Panc1 (cell line): ENCODE results near the gene MOK. TPM values are rescaled to one million over a fixed set of nuclear protein-coding genes. Genes with fewer than 3 reads are reported as not detected.
"Not testable (repeated sequence)": the region's sequence is repeated elsewhere in the genome, so short reads cannot be mapped to it uniquely, and the experiment has no call there.

ENCODE experiments used
- ATAC-seq: fragments of 200-7000 bp; cut with Tn5 transposase; 2 replicates; pipeline ENCODE4 v1.9.1; 2020; ENCODE audit warnings: mild to moderate bottlenecking, moderate library complexity
- BruUV-seq: library from RNA; stranded (reverse); fragments of 400-500 nt; replicated peaks from 2 replicates; lab custom pipeline; 2021; lab: Mats Ljungman, UMichigan
- CTCF ChIA-PET: fragments of 300-600 bp; sonication (Branson Sonifier 250); formaldehyde crosslinking; loops from one replicate; lab custom pipeline; 2022; ENCODE audit warnings: antibody characterized with exemption; lab: Charles Lee
- POLR2A ChIA-PET: fragments of 300-600 bp; sonication (Branson Sonifier 250); formaldehyde crosslinking; loops from one replicate; lab custom pipeline; 2022; ENCODE audit warnings: antibody characterized with exemption; lab: Charles Lee
- DNase-seq: peaks from one replicate; pipeline ENCODE4 v3.0.0-alpha.2; 2010; ENCODE audit warnings: low read depth, low spot score
- H3K27ac ChIP-seq: 2 replicates; pipeline ENCODE4 v1.5.1; 2011; ENCODE audit warnings: mild to moderate bottlenecking, low read length, inconsistent platforms
- H3K27me3 ChIP-seq: fragments of 200-500 bp; sonication (Bioruptor generic); 2 replicates; pipeline ENCODE4 v1.6.0; 2014; ENCODE audit warnings: low read length, inconsistent platforms; ENCODE audit not compliant: control insufficient read depth, insufficient read depth
- H3K36me3 ChIP-seq: fragments of 200-500 bp; sonication (Bioruptor generic); 2 replicates; pipeline ENCODE4 v1.5.1; 2014; ENCODE audit warnings: inconsistent platforms, mild to moderate bottlenecking, low read length, moderate library complexity; ENCODE audit not compliant: control insufficient read depth, insufficient read depth
- H3K4me1 ChIP-seq: 2 replicates; pipeline ENCODE4 v1.5.1; 2011; ENCODE audit warnings: inconsistent platforms, mild to moderate bottlenecking, low read length, moderate library complexity; ENCODE audit not compliant: control insufficient read depth, insufficient read depth
- H3K4me3 ChIP-seq, 2 experiments: 2 replicates each; pipeline ENCODE4 v1.5.1; 2011 to 2012; ENCODE audit warnings: low read depth in 2 of 2, low read length in 2 of 2, mild to moderate bottlenecking in 2 of 2, inconsistent platforms in 1 of 2, moderate library complexity in 1 of 2
- H3K9me3 ChIP-seq: fragments of 200-500 bp; sonication (Bioruptor generic); 2 replicates; pipeline ENCODE4 v1.5.1; 2014; ENCODE audit warnings: low read depth, mild to moderate bottlenecking, inconsistent platforms, low read length, moderate library complexity; ENCODE audit not compliant: control insufficient read depth, insufficient read depth
- POLR2AphosphoS5 ChIP-seq: IDR thresholded peaks from 2 replicates; pipeline ENCODE4 v1.6.1; 2012; ENCODE audit warnings: mild to moderate bottlenecking, low read depth, low read length, moderate library complexity
- SIN3A ChIP-seq: IDR thresholded peaks from 2 replicates; pipeline ENCODE4 v1.6.1; 2012; ENCODE audit warnings: low read depth, mild to moderate bottlenecking, low read length, moderate library complexity, borderline replicate concordance; ENCODE audit not compliant: insufficient read depth
- TCF7L2 ChIP-seq: IDR thresholded peaks from 2 replicates; pipeline ENCODE4 v1.6.1; 2011; ENCODE audit warnings: mild to moderate bottlenecking, low read depth, low read length, inconsistent platforms
- in situ Hi-C: cut with HindIII; loops from 2 replicates; pipeline ENCODE4 v1.10.0; 2016; ENCODE audit warnings: low sequenced_read_pairs, low pct_unique_long_range_greater_than_20kb
- intact Hi-C: fragments of 100-400 bp; cut with micrococcal nuclease; formaldehyde crosslinking; loops from one replicate; pipeline ENCODE4 v1.10.0; 2022; ENCODE audit not compliant: unreplicated experiment
- total RNA-seq: library from RNA; stranded (reverse); gene quantifications from one replicate; pipeline ENCODE4 v1.2.1, GENCODE V29; 2021; ENCODE audit not compliant: unreplicated experiment
- TF ChIP-seq, protein P1 (sequence below), 2 experiments: IDR thresholded peaks; 2 replicates each; pipeline ENCODE4 v1.6.1; 2011 to 2012; ENCODE audit warnings: low read depth in 2 of 2, control low read depth in 1 of 2, low read length in 1 of 2, mild to moderate bottlenecking in 1 of 2, moderate library complexity in 1 of 2; ENCODE audit not compliant: insufficient read depth in 1 of 2
- TF ChIP-seq, protein P2 (sequence below): fragments of 450-650 bp; IDR thresholded peaks from 2 replicates; pipeline ENCODE4 v1.5.1; 2017; ENCODE audit warnings: mild to moderate bottlenecking

MOK gene
- total RNA-seq, 1 experiment from 2014 or later: 9.8 TPM

DNA sequence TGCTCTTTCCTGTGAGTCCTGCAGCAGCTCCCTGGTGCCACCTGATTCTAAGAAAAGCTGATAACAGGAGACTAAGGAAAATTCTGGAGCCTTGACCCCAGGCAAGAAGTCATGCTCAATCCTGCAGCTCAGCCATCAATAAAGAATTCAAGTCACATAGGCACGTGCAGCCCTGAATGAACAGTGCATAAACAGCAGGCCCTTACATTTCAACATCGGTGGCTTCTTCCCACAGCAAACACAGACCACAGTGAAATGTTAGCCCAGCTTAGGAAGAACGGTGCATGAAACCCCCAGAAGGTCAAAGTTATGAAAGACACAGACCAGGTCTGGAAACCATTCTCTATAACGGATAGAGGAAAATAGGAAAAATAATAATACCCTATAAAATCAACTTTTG lies 47.2 kb upstream of the MOK start:
- ATAC-seq (no peak), DNase-seq (no peak)
- in situ Hi-C loops: no loop called here
- no peaks in the 10 kb centered on the region for H3K4me1 ChIP-seq
- H3K27me3 ChIP-seq: no peaks in the 10 kb centered on the region
- H3K27ac ChIP-seq: no peak overlapping the region
- TF ChIP-seq, protein P1, sequence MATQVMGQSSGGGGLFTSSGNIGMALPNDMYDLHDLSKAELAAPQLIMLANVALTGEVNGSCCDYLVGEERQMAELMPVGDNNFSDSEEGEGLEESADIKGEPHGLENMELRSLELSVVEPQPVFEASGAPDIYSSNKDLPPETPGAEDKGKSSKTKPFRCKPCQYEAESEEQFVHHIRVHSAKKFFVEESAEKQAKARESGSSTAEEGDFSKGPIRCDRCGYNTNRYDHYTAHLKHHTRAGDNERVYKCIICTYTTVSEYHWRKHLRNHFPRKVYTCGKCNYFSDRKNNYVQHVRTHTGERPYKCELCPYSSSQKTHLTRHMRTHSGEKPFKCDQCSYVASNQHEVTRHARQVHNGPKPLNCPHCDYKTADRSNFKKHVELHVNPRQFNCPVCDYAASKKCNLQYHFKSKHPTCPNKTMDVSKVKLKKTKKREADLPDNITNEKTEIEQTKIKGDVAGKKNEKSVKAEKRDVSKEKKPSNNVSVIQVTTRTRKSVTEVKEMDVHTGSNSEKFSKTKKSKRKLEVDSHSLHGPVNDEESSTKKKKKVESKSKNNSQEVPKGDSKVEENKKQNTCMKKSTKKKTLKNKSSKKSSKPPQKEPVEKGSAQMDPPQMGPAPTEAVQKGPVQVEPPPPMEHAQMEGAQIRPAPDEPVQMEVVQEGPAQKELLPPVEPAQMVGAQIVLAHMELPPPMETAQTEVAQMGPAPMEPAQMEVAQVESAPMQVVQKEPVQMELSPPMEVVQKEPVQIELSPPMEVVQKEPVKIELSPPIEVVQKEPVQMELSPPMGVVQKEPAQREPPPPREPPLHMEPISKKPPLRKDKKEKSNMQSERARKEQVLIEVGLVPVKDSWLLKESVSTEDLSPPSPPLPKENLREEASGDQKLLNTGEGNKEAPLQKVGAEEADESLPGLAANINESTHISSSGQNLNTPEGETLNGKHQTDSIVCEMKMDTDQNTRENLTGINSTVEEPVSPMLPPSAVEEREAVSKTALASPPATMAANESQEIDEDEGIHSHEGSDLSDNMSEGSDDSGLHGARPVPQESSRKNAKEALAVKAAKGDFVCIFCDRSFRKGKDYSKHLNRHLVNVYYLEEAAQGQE (IDR thresholded peaks at IDR 0.05; ENCODE audit: insufficient read depth in 1 of 2, low read depth in 2 of 2, low read length in 1 of 2): no peak
- TF ChIP-seq TCF7L2 (no peak), SIN3A (no peak), POLR2AphosphoS5 (no peak)
- TF ChIP-seq, protein P2, sequence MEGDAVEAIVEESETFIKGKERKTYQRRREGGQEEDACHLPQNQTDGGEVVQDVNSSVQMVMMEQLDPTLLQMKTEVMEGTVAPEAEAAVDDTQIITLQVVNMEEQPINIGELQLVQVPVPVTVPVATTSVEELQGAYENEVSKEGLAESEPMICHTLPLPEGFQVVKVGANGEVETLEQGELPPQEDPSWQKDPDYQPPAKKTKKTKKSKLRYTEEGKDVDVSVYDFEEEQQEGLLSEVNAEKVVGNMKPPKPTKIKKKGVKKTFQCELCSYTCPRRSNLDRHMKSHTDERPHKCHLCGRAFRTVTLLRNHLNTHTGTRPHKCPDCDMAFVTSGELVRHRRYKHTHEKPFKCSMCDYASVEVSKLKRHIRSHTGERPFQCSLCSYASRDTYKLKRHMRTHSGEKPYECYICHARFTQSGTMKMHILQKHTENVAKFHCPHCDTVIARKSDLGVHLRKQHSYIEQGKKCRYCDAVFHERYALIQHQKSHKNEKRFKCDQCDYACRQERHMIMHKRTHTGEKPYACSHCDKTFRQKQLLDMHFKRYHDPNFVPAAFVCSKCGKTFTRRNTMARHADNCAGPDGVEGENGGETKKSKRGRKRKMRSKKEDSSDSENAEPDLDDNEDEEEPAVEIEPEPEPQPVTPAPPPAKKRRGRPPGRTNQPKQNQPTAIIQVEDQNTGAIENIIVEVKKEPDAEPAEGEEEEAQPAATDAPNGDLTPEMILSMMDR: no peak
- BruUV-seq: no TSS peak
- H3K9me3 ChIP-seq: no peaks in the 10 kb centered on the region
- H3K4me3 ChIP-seq: no peak overlapping the region
- intact Hi-C loops: no loop called here
- CTCF ChIA-PET: no interaction called here
- no peaks in the 10 kb centered on the region for H3K36me3 ChIP-seq
- POLR2A ChIA-PET: interaction anchor here (0.6 kb wide), 1 partner anchor 20 kb away, joined by 4 read pairs; no protein-coding TSS in a partner anchor

DNA sequence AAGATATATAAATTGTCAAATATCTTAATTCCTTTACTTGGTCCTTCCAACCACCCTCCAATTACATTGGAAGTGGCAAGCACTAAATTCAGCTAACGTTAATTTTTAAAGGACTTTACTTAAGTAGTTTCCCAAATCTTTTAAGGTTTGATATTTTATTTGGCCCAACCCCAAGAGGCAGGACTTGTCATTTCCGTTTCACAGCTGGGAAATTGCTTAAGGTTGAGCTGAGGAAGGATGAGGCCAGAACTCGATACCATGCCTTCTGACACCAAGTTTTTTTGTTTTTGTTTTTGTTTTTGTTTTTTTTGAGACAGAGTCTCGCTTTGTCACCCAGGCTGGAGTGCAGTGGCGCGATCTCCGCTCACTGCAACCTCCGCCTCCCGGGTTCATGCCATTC lies 46.6 kb upstream of the MOK start:
- H3K4me3 ChIP-seq, CTCF ChIA-PET, intact Hi-C loops, DNase-seq, POLR2A ChIA-PET, H3K27ac ChIP-seq, H3K36me3 ChIP-seq, H3K9me3 ChIP-seq, H3K4me1 ChIP-seq, BruUV-seq, ATAC-seq, in situ Hi-C loops, H3K27me3 ChIP-seq: not testable (repeated sequence)

DNA sequence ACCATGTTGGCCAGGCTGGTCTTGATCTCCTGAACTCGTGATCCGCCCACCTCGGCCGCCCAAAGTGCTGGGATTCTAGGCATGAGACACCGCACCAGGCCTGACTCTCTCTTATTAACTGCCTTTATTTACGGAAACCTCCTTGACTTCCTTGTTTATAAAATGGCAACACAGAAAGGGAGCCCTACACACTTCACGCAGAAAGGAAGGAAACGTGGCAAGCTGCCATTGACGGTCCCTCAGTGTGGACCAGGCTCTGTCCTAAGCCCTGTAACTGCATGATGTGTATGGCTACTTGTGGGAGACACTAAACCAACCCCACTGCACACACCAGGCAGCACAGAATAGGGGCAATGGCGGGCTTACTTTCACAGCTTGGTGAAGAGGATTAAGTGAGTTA lies 46.1 kb upstream of the MOK start:
- H3K4me3 ChIP-seq: no peak overlapping the region
- H3K9me3 ChIP-seq: no peaks in the 10 kb centered on the region
- no peak for DNase-seq
- POLR2A ChIA-PET: no interaction called here
- ATAC-seq: no peak
- in situ Hi-C loops (no loop called here), intact Hi-C loops (no loop called here)
- no peak overlapping the region for H3K27ac ChIP-seq
- CTCF ChIA-PET: no interaction called here
- H3K4me1 ChIP-seq: no peaks in the 10 kb centered on the region
- TF ChIP-seq SIN3A (no peak), TCF7L2 (no peak), POLR2AphosphoS5 (no peak)
- TF ChIP-seq, protein P1 (IDR thresholded peaks at IDR 0.05; ENCODE audit: insufficient read depth in 1 of 2, low read depth in 2 of 2, low read length in 1 of 2): no peak
- TF ChIP-seq, protein P2: no peak
- no peaks in the 10 kb centered on the region for H3K27me3 ChIP-seq
- no peaks in the 10 kb centered on the region for H3K36me3 ChIP-seq
- no TSS peak for BruUV-seq
